ENCODE results near the gene TTC12. TPM values are rescaled to one million over a fixed set of nuclear protein-coding genes. Genes with fewer than 3 reads are reported as not detected.

Gene TTC12
- total and polyA plus RNA-seq, 2 of the 4 experiments (the other 2 are of a cell fraction), result 10.0 to 14.7 TPM

- no peak overlapping the region for H4K8ac ChIP-seq (ENCODE audit: low read depth in 2 of 2, low read length in 2 of 2)
- DNase-seq (no peak), ATAC-seq (ENCODE audit: low read depth) (no peak)
- no peak overlapping the region for H2BK15ac ChIP-seq (ENCODE audit: low read depth, low read length)
- H2BK5ac ChIP-seq (ENCODE audit: low read depth, low read length, poor library complexity, severe bottlenecking), result no peak overlapping the region
- TF ChIP-seq, protein P1, sequence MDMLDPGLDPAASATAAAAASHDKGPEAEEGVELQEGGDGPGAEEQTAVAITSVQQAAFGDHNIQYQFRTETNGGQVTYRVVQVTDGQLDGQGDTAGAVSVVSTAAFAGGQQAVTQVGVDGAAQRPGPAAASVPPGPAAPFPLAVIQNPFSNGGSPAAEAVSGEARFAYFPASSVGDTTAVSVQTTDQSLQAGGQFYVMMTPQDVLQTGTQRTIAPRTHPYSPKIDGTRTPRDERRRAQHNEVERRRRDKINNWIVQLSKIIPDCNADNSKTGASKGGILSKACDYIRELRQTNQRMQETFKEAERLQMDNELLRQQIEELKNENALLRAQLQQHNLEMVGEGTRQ (IDR thresholded peaks at IDR 0.05; ENCODE audit: low read depth, low read length), result no peak
- no peak for TF ChIP-seq RAD21 (IDR thresholded peaks at IDR 0.05; ENCODE audit: low read length)
- TF ChIP-seq NFE2L2 (IDR thresholded peaks at IDR 0.05; ENCODE audit: low read depth, low read length), result no peak
- TF ChIP-seq RFX5 (IDR thresholded peaks at IDR 0.05; ENCODE audit: low read depth, low read length), result no peak
- TF ChIP-seq SMC3 (IDR thresholded peaks at IDR 0.05; ENCODE audit: low read depth, low read length), result no peak
- no peak for TF ChIP-seq CTCF (conservative IDR thresholded peaks at IDR 0.05; ENCODE audit: low read depth, low read length)
- no peak for TF ChIP-seq MXI1 (IDR thresholded peaks at IDR 0.05; ENCODE audit: borderline replicate concordance, low read depth, low read length)
- no peak for TF ChIP-seq MAZ (IDR thresholded peaks at IDR 0.05; ENCODE audit: borderline replicate concordance, low read depth, low read length)
- no peak for TF ChIP-seq CEBPB (IDR thresholded peaks at IDR 0.05; ENCODE audit: low read depth, low read length)
- no peak for TF ChIP-seq ELK1 (IDR thresholded peaks at IDR 0.05; ENCODE audit: borderline replicate concordance, low read depth, low read length)
- no peak for TF ChIP-seq BHLHE40 (IDR thresholded peaks at IDR 0.05; ENCODE audit: low read depth, low read length)
- TF ChIP-seq FOS (IDR thresholded peaks at IDR 0.05; ENCODE audit: low read depth, low read length), result no peak
- TF ChIP-seq POLR2A (IDR thresholded peaks at IDR 0.05; ENCODE audit: low read depth, low read length), result no peak
- no peak for TF ChIP-seq CHD1 (IDR thresholded peaks at IDR 0.05; ENCODE audit: low read depth, low read length)
- no peak for TF ChIP-seq RCOR1 (IDR thresholded peaks at IDR 0.05; ENCODE audit: insufficient replicate concordance, low read length)
- TF ChIP-seq MAFK (IDR thresholded peaks at IDR 0.05; ENCODE audit: low read depth, low read length), result no peak
- no peak overlapping the region for H2AK9ac ChIP-seq (replicated peaks; ENCODE audit: low read depth, low read length, poor library complexity)
- no peaks in the 10 kb centered on the region for H3K4me1 ChIP-seq (ENCODE audit: control insufficient read depth, insufficient read depth, low read length)
- no peak overlapping the region for H3K18ac ChIP-seq (ENCODE audit: low read depth, low read length)
- WGBS, 2 experiments (ENCODE audit: extremely low coverage in 2 of 2, insufficient read length in 1 of 2), result no CpG with 5 or more reads among the region's 7 CpGs
- no peaks in the 10 kb centered on the region for H3K79me1 ChIP-seq (ENCODE audit: low read depth in 1 of 2, low read length in 2 of 2)
- H3K56ac ChIP-seq (ENCODE audit: extremely low read depth, insufficient read depth, low read length), result no peak overlapping the region
- peaks cover 28% of the 10 kb centered on the region for H3K27me3 ChIP-seq (ENCODE audit: control insufficient read depth, insufficient read depth, low read length)
- H2BK20ac ChIP-seq (ENCODE audit: low read depth, low read length), result no peak overlapping the region
- H3K4ac ChIP-seq (ENCODE audit: low read depth, low read length), result no peak overlapping the region
- H3K36me3 ChIP-seq (ENCODE audit: control insufficient read depth, insufficient read depth, low read length), result no peaks in the 10 kb centered on the region
- intact Hi-C loops (cut with micrococcal nuclease) (no loop called here), dilution Hi-C loops (cut with HindIII; ENCODE audit: low sequenced_read_pairs, unreplicated experiment) (no loop called here), in situ Hi-C loops (cut with MboI; ENCODE audit: low sequenced_read_pairs) (no loop called here)
- no peak overlapping the region for H3K14ac ChIP-seq (replicated peaks; ENCODE audit: low read depth, low read length)
- H4K91ac ChIP-seq (ENCODE audit: insufficient read depth, low read depth, low read length), result no peak overlapping the region
- no peak overlapping the region for H3K4me2 ChIP-seq (ENCODE audit: low read depth, low read length)
- H3K4me3 ChIP-seq (ENCODE audit: insufficient read depth, low read depth, low read length), result no peak overlapping the region
- H2AK5ac ChIP-seq (ENCODE audit: low read depth, low read length), result no peak overlapping the region
- POLR2A ChIA-PET (ENCODE audit: unreplicated experiment), result no interaction called here
- no peak overlapping the region for H2BK120ac ChIP-seq (ENCODE audit: low read depth, low read length)
- BruUV-seq (replicated peaks), result no TSS peak
- no peak overlapping the region for H3K23ac ChIP-seq (ENCODE audit: low read depth, low read length)
- H2AFZ ChIP-seq (replicated peaks; ENCODE audit: low read length, poor library complexity), result no peak overlapping the region
- H3K9me1 ChIP-seq (ENCODE audit: insufficient read depth, low read length), result no peaks in the 10 kb centered on the region
- H3K27ac ChIP-seq (ENCODE audit: insufficient read depth, low read length), result no peak overlapping the region
- no peaks in the 10 kb centered on the region for H3K9me3 ChIP-seq (ENCODE audit: control insufficient read depth, insufficient read depth, low read length)
- no peaks in the 10 kb centered on the region for H4K20me1 ChIP-seq (ENCODE audit: insufficient read depth, low read length)
- H4K5ac ChIP-seq (ENCODE audit: low read depth, low read length), result no peak overlapping the region
- H3K9ac ChIP-seq (ENCODE audit: low read depth, low read length), result no peak overlapping the region
- CTCF ChIA-PET, result no interaction called here
Measured at GRCh38 chr11:113404859-113405430, 90.6 kb downstream of the TTC12 start.

All from IMR-90 (cell line).